ENCODE results near the gene SLC25A44.

DNA sequence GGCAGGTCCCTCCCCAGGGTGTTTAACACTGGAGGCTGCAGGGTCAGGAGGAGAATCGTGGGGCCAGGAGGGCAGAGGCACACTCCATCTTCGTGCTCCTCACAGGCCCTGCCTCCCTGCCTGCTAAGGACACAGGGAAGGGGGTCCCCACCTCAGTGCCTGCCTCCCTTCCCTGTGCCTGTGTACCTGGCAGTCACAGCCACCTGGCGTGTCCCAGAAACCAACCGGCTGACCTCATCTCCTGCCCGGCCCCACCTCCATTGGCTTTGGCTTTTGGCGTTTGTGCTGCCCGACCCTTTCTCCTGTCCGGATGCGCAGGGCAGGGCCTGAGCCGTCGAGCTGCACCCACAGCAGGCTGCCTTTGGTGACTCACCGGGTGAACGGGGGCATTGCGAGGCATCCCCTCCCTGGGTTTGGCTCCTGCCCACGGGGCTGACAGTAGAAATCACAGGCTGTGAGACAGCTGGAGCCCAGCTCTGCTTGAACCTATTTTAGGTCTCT is 47.5 kb downstream of the SLC25A44 start:
- TF ChIP-seq EZH2 (IDR thresholded peaks at IDR 0.05; ENCODE audit: insufficient read depth, poor library complexity, severe bottlenecking) (no peak), EZH2phosphoT487 (IDR thresholded peaks at IDR 0.05; ENCODE audit: insufficient read depth, low read depth) (no peak)
